A673 (cell line): ENCODE results near the gene SLC2A4RG. TPM values are rescaled to one million over a fixed set of nuclear protein-coding genes. Genes with fewer than 3 reads are reported as not detected.

Source experiments
- BruUV-seq: library from RNA; stranded (reverse); fragments of 400-500 nt; replicated peaks from 2 replicates; lab custom pipeline; 2021; lab: Mats Ljungman, UMichigan
- CTCF ChIA-PET: fragments of 300-600 bp; sonication (Branson Sonifier 250); formaldehyde crosslinking; loops from one replicate; lab custom pipeline; 2022; ENCODE audit warnings: antibody characterized with exemption; lab: Charles Lee
- POLR2A ChIA-PET: fragments of 300-600 bp; sonication (Branson Sonifier 250); formaldehyde crosslinking; loops from one replicate; lab custom pipeline; 2022; ENCODE audit warnings: antibody characterized with exemption; ENCODE audit not compliant: low non-redundant PET; lab: Charles Lee
- DNase-seq: peaks from one replicate; pipeline ENCODE4 v3.0.0-alpha.2; 2015; ENCODE audit warnings: low spot score
- H3K27ac ChIP-seq: fragments of 200-600 bp; sonication (generic); 2 replicates; pipeline ENCODE4 v1.5.1; 2016; ENCODE audit warnings: mixed run types, low read depth, mild to moderate bottlenecking, mixed read lengths, antibody characterized with exemption, low read length; ENCODE audit not compliant: poor library complexity, severe bottlenecking
- H3K27me3 ChIP-seq: fragments of 200-600 bp; sonication (generic); replicated peaks from 2 replicates; pipeline ENCODE4 v1.6.1; 2017; ENCODE audit warnings: mixed run types, low read depth, mild to moderate bottlenecking, mixed read lengths, antibody characterized with exemption, low read length; ENCODE audit not compliant: insufficient read depth, poor library complexity
- H3K36me3 ChIP-seq: fragments of 200-600 bp; sonication (generic); 2 replicates; pipeline ENCODE4 v1.6.1; 2016; ENCODE audit warnings: mixed run types, mild to moderate bottlenecking, mixed read lengths, antibody characterized with exemption, low read length; ENCODE audit not compliant: insufficient read depth, poor library complexity, severe bottlenecking
- H3K4me1 ChIP-seq: fragments of 200-600 bp; sonication (generic); 2 replicates; pipeline ENCODE4 v1.6.1; 2017; ENCODE audit warnings: mixed run types, mild to moderate bottlenecking, mixed read lengths, antibody characterized with exemption, low read length; ENCODE audit not compliant: insufficient read depth, poor library complexity, severe bottlenecking
- H3K4me3 ChIP-seq: fragments of 200-600 bp; sonication (generic); 2 replicates; pipeline ENCODE4 v1.5.1; 2016; ENCODE audit warnings: low read depth, mixed run types, mild to moderate bottlenecking, mixed read lengths, low read length; ENCODE audit not compliant: poor library complexity, severe bottlenecking
- H3K9me3 ChIP-seq: fragments of 200-600 bp; sonication (generic); 2 replicates; pipeline ENCODE4 v1.6.1; 2016; ENCODE audit warnings: mixed run types, low read depth, mild to moderate bottlenecking, mixed read lengths, antibody characterized with exemption, low read length; ENCODE audit not compliant: poor library complexity, severe bottlenecking
- CTCF ChIP-seq: fragments of 300-800, 200-600 bp; sonication (generic); conservative IDR thresholded peaks from 2 replicates; pipeline ENCODE4 v1.5.1; 2017; ENCODE audit warnings: low read depth, mild to moderate bottlenecking, antibody characterized with exemption, low read length, moderate library complexity, mixed read lengths
- EZH2 ChIP-seq: fragments of 200-600 bp; sonication (generic); IDR thresholded peaks from 2 replicates; pipeline ENCODE4 v1.6.1; 2017; ENCODE audit warnings: borderline replicate concordance, low read depth, mild to moderate bottlenecking, mixed read lengths, antibody characterized with exemption, low read length; ENCODE audit not compliant: poor library complexity, severe bottlenecking
- intact Hi-C: fragments of 100-400 bp; cut with micrococcal nuclease; formaldehyde crosslinking; loops from one replicate; pipeline ENCODE4 v1.10.0; 2022; ENCODE audit not compliant: unreplicated experiment
- total RNA-seq: library from RNA; stranded (reverse); gene quantifications from 2 replicates; pipeline ENCODE4 v1.2.3, GENCODE V29; 2021

The SLC2A4RG gene
- total RNA-seq, 1 experiment from 2014 or later, result 45.8 TPM

- no peak for DNase-seq
- intact Hi-C loops, result no loop called here
- H3K27me3 ChIP-seq, result no peaks in the 10 kb centered on the region
- no peak overlapping the region for H3K27ac ChIP-seq
- POLR2A ChIA-PET, result no interaction called here
- BruUV-seq, result no TSS peak
- H3K4me1 ChIP-seq, result peaks cover 16% of the 10 kb centered on the region
- H3K4me3 ChIP-seq, result no peak overlapping the region
- H3K36me3 ChIP-seq, result peaks cover 21% of the 10 kb centered on the region
- no peaks in the 10 kb centered on the region for H3K9me3 ChIP-seq
- CTCF ChIA-PET, result no interaction called here
- no peak for TF ChIP-seq EZH2
Measured at GRCh38 chr20:63702751-63703470, 36.7 kb upstream of the SLC2A4RG start.

DNA sequence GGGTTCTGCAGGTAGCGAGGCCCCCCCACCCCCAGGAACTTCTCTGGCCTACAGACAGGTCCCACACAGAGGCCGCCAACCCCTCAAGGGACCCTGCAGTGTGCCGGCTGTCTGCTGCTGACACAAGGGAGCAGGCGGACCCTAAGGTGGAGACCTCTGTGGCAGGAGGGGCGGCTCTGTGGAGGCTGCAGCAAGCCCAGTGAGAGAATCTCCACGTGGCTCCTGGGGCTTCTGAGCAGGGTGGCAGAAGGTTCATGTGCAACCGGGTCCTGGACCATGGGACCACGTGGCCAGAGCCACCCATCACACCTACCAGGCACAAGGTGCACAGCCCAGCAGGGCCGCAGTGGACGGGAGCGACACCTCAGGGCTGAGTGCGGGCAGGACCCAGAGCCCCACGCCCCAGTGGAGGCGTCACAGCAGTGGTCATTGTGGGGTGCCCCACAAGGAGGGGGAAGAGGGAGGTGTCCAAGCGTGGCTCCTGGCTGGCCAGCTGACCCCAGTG, 36.1 kb upstream of the SLC2A4RG start:
- TF ChIP-seq EZH2 (no peak), CTCF (no peak)

DNA sequence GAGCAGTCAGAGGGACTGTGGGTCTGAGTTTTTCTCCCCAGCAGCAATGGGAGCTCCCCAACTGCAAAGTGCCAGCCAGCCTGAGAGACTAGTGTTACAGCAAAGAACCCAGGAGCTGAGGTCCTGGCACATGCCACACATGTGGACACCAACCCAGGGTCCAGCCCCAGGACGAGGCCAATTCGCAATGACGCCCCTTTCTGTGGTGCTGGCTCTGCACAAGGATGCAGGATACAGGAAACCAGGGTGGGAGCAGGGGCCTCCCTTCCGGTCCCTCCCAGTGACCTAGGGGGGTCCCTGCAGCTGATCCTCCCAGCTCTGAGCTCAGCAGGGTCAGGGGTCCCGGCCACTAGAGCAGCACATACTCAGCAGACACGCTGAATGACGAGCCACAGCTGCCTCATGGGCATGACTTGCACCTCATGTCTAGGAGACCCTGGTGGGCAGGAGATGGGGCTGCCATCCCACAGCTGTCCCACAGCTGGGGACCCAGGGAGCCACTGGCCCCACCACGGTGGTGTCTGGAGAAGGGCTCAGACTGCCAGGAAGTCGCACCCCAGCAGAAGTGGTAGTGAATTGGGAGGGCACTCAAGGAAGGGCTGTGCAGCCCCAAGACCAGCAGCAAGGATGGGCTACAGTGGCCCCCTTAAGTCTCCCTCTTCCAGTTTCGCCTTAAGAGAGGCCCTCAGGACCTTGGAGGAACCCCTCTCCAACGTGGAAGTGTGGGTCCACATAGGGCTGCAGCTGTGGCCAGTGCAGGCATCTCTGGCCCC, 35.4 kb upstream of the SLC2A4RG start:
- no peak overlapping the region for H3K4me3 ChIP-seq
- no peaks in the 10 kb centered on the region for H3K9me3 ChIP-seq
- H3K27me3 ChIP-seq, result no peaks in the 10 kb centered on the region
- intact Hi-C loops, result no loop called here
- peaks cover 28% of the 10 kb centered on the region for H3K36me3 ChIP-seq
- ChIA-PET CTCF (no interaction called here), POLR2A (no interaction called here)
- peaks cover 13% of the 10 kb centered on the region for H3K4me1 ChIP-seq
- TF ChIP-seq CTCF, result no peak
- TF ChIP-seq EZH2, result no peak
- no peak overlapping the region for H3K27ac ChIP-seq
- no peak for DNase-seq
- BruUV-seq, result no TSS peak

More for the DNA sequence above, 36.1 kb upstream of the SLC2A4RG start:
- POLR2A ChIA-PET, result no interaction called here
- Histone ChIP-seq H3K4me3 (no peak overlapping the region), H3K27ac (no peak overlapping the region), H3K36me3 (peaks cover 21% of the 10 kb centered on the region), H3K27me3 (no peaks in the 10 kb centered on the region), H3K9me3 (no peaks in the 10 kb centered on the region), H3K4me1 (peaks cover 14% of the 10 kb centered on the region)
- CTCF ChIA-PET, result no interaction called here
- intact Hi-C loops, result no loop called here
- no peak for DNase-seq
- no TSS peak for BruUV-seq
